Mesenchymal stem cell (in vitro differentiated cells and primary cell): ENCODE measurements around the gene TMEM45A.
"Not testable (repeated sequence)": the region's sequence is repeated elsewhere in the genome, so short reads cannot be mapped to it uniquely, and the experiment has no call there.

Experiments
- DNase-seq: peaks from one replicate; pipeline ENCODE4 v3.0.0-alpha.2; 2013
- H2AFZ ChIP-seq: one replicate; pipeline ENCODE4 v1.6.1; 2013; ENCODE audit warnings: low read depth, mild to moderate bottlenecking, control low read depth, inconsistent platforms, low read length, moderate library complexity
- H2AK5ac ChIP-seq: 2 replicates; pipeline ENCODE4 v1.6.1; 2013; ENCODE audit warnings: low read length, moderate library complexity, mild to moderate bottlenecking, inconsistent platforms; ENCODE audit not compliant: severe bottlenecking
- H2BK120ac ChIP-seq: one replicate; pipeline ENCODE4 v1.6.1; 2013; ENCODE audit warnings: low read depth, mild to moderate bottlenecking, inconsistent platforms, low read length, moderate library complexity
- H2BK12ac ChIP-seq, 2 experiments: one replicate each; pipeline ENCODE4 v1.6.1; 2013; ENCODE audit warnings: inconsistent platforms in 2 of 2, low read length in 2 of 2, mild to moderate bottlenecking in 2 of 2, moderate library complexity in 2 of 2, control low read depth in 1 of 2
- H2BK15ac ChIP-seq: one replicate; pipeline ENCODE4 v1.6.1; 2013; ENCODE audit warnings: mild to moderate bottlenecking, low read depth, inconsistent platforms; ENCODE audit not compliant: poor library complexity, severe bottlenecking
- H2BK5ac ChIP-seq: 2 replicates; pipeline ENCODE4 v1.6.1; 2013; ENCODE audit warnings: low read depth, mild to moderate bottlenecking, low read length, control low read depth, inconsistent platforms; ENCODE audit not compliant: poor library complexity, severe bottlenecking
- H3K14ac ChIP-seq, 2 experiments: one replicate each; pipeline ENCODE4 v1.6.1; 2013; ENCODE audit warnings: inconsistent platforms in 2 of 2, low read length in 2 of 2, control low read depth in 1 of 2, mild to moderate bottlenecking in 1 of 2, moderate library complexity in 1 of 2
- H3K18ac ChIP-seq, 2 experiments: one replicate each; pipeline ENCODE4 v1.6.1; 2013; ENCODE audit warnings: inconsistent platforms in 2 of 2, low read length in 2 of 2, control low read depth in 1 of 2, low read depth in 1 of 2, mild to moderate bottlenecking in 1 of 2
- H3K23ac ChIP-seq, 2 experiments: one replicate each; pipeline ENCODE4 v1.6.1; 2013; ENCODE audit warnings: inconsistent platforms in 2 of 2, low read length in 2 of 2, mild to moderate bottlenecking in 2 of 2, moderate library complexity in 2 of 2, control low read depth in 1 of 2
- H3K27ac ChIP-seq: 2 replicates; pipeline ENCODE4 v1.5.1; 2013; ENCODE audit warnings: mild to moderate bottlenecking, moderate library complexity, low read length, control low read depth, inconsistent platforms; ENCODE audit not compliant: poor library complexity, severe bottlenecking
- H3K27me3 ChIP-seq, 2 experiments: 2 replicates each; pipeline versions ENCODE4 v1.6.1 to v1.7.0; 2013; ENCODE audit warnings: low read length in 2 of 2, mild to moderate bottlenecking in 2 of 2, moderate library complexity in 2 of 2, control low read depth in 1 of 2, inconsistent platforms in 1 of 2; ENCODE audit not compliant: control insufficient read depth in 1 of 2, insufficient read depth in 1 of 2
- H3K36me3 ChIP-seq, 2 experiments: 2 replicates each; pipeline versions ENCODE4 v1.6.1 to v1.7.0; 2013; ENCODE audit warnings: low read length in 2 of 2, control low read depth in 1 of 2, inconsistent platforms in 1 of 2, low read depth in 1 of 2, mild to moderate bottlenecking in 1 of 2; ENCODE audit not compliant: insufficient read depth in 2 of 2, control insufficient read depth in 1 of 2
- H3K4ac ChIP-seq, 2 experiments: one replicate each; pipeline ENCODE4 v1.6.1; 2013; ENCODE audit warnings: inconsistent platforms in 2 of 2, low read length in 2 of 2, mild to moderate bottlenecking in 2 of 2, moderate library complexity in 2 of 2, control low read depth in 1 of 2, low read depth in 1 of 2
- H3K4me1 ChIP-seq: 2 replicates; pipeline ENCODE4 v1.6.1; 2013; ENCODE audit warnings: low read depth, low read length, control low read depth; ENCODE audit not compliant: control insufficient read depth, insufficient read depth
- H3K4me2 ChIP-seq: 2 replicates; pipeline ENCODE4 v1.6.1; 2013; ENCODE audit warnings: low read length, mild to moderate bottlenecking, inconsistent platforms; ENCODE audit not compliant: poor library complexity, severe bottlenecking
- H3K4me3 ChIP-seq, 2 experiments: 2 replicates each; pipeline versions ENCODE4 v1.5.1 to v1.7.0; 2013; ENCODE audit warnings: low read length in 2 of 2, mild to moderate bottlenecking in 2 of 2, control low read depth in 1 of 2, low read depth in 1 of 2; ENCODE audit not compliant: insufficient read depth in 1 of 2
- H3K79me1 ChIP-seq: replicated peaks from 2 replicates; pipeline ENCODE4 v1.6.1; 2013; ENCODE audit warnings: mild to moderate bottlenecking, control low read depth, low read length, inconsistent platforms; ENCODE audit not compliant: poor library complexity, severe bottlenecking
- H3K9ac ChIP-seq: 2 replicates; pipeline ENCODE4 v1.7.0; 2013; ENCODE audit warnings: mild to moderate bottlenecking, low read length, moderate library complexity
- H3K9me3 ChIP-seq: 2 replicates; pipeline ENCODE4 v1.7.0; 2013; ENCODE audit warnings: mild to moderate bottlenecking, low read length; ENCODE audit not compliant: control insufficient read depth
- H4K8ac ChIP-seq: one replicate; pipeline ENCODE4 v1.6.1; 2013; ENCODE audit warnings: inconsistent platforms, mild to moderate bottlenecking, low read length, moderate library complexity
- H4K91ac ChIP-seq: one replicate; pipeline ENCODE4 v1.6.1; 2013; ENCODE audit warnings: mild to moderate bottlenecking, low read length, inconsistent platforms
- WGBS: methylation state at CpG from one replicate; pipeline ENCODE4 v1.1.7; 2013; ENCODE audit warnings: mixed read lengths; 5-methylcytosine and 5-hydroxymethylcytosine counted together

The TMEM45A gene

DNA sequence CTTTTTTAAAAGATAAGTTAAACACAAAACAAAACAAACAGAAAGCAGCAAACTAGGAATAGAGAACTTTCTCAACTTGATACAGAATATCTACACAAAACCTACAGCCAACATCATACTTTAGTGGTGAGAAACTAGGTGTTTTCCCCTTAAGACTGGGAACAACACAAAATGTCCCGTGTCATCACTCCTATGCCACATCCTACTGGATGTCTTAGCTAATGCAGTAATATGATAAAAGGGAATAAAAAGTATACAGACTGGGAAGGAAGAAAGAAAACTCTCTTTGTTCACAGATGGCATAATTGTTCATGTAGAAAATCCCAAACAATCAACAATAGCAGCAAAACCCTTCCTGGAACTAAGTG is 45.9 kb downstream of the TMEM45A start:
- H3K9me3 ChIP-seq, result no peaks in the 10 kb centered on the region
- no peaks in the 10 kb centered on the region for H3K27me3 ChIP-seq
- H3K79me1 ChIP-seq, result no peaks in the 10 kb centered on the region
- no peak overlapping the region for H3K4me3 ChIP-seq
- H4K91ac ChIP-seq, result no peak overlapping the region
- H3K23ac ChIP-seq, result no peak overlapping the region
- no peak overlapping the region for H2BK15ac ChIP-seq
- H4K8ac ChIP-seq, result no peak overlapping the region
- H2BK12ac ChIP-seq, result no peak overlapping the region
- no peak overlapping the region for H2BK5ac ChIP-seq
- no CpG with 5 or more reads among the region's 1 CpG for WGBS
- no peak overlapping the region for H3K14ac ChIP-seq
- no peak overlapping the region for H3K4me2 ChIP-seq
- no peak overlapping the region for H3K9ac ChIP-seq
- no peaks in the 10 kb centered on the region for H3K4me1 ChIP-seq
- H2AK5ac ChIP-seq, result no peak overlapping the region
- no peak for DNase-seq
- H2AFZ ChIP-seq, result no peak overlapping the region
- peaks cover 0 to 2% of the 10 kb centered on the region in 2 experiments for H3K36me3 ChIP-seq
- H3K4ac ChIP-seq, result no peak overlapping the region
- no peak overlapping the region for H2BK120ac ChIP-seq
- H3K27ac ChIP-seq, result no peak overlapping the region
- H3K18ac ChIP-seq, result no peak overlapping the region

DNA sequence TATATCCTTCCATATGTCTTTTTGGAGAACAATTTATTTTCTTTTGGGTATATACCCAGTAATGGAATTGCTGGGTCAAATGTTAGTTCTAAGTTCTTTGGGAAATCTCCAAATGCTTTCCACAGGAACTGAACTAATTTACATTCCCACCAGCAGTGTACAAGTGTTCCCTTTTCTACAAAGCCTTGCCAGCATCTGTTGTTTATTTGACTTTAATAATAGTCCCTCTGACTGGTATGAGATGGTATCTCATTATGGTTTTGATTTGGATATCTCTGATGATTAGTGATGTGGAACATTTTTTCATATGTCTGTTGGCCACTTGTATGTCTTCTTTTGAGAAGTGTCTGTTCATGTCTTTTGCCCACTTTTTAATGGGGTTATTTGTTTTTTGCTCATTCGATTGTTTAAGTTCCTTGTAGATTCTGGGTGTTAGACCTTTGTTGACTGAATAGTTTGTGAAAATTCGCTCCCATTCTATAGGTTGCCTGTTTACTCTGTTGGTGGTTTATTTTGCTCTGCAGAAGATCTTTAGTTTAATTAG is 48.4 kb downstream of the TMEM45A start:
- no peak overlapping the region for H4K8ac ChIP-seq
- DNase-seq, result no peak
- H2BK120ac ChIP-seq, result no peak overlapping the region
- no peaks in the 10 kb centered on the region for H3K9me3 ChIP-seq
- no peak overlapping the region for H3K23ac ChIP-seq
- H3K4me3 ChIP-seq, result no peak overlapping the region
- H2BK15ac ChIP-seq, result no peak overlapping the region
- H3K4ac ChIP-seq, result no peak overlapping the region
- no peak overlapping the region for H3K14ac ChIP-seq
- H3K18ac ChIP-seq, result no peak overlapping the region
- H3K79me1 ChIP-seq, result no peaks in the 10 kb centered on the region
- no peak overlapping the region for H3K9ac ChIP-seq
- no peak overlapping the region for H4K91ac ChIP-seq
- H2BK12ac ChIP-seq, result no peak overlapping the region
- H3K36me3 ChIP-seq, result no peaks in the 10 kb centered on the region
- WGBS, result 100% methylated on average over 2 of the region's 2 CpGs
- no peak overlapping the region for H2AK5ac ChIP-seq
- H3K27ac ChIP-seq, result no peak overlapping the region
- H3K4me2 ChIP-seq, result no peak overlapping the region
- no peaks in the 10 kb centered on the region for H3K27me3 ChIP-seq
- H2BK5ac ChIP-seq, result no peak overlapping the region
- H2AFZ ChIP-seq, result no peak overlapping the region
- no peaks in the 10 kb centered on the region for H3K4me1 ChIP-seq

DNA sequence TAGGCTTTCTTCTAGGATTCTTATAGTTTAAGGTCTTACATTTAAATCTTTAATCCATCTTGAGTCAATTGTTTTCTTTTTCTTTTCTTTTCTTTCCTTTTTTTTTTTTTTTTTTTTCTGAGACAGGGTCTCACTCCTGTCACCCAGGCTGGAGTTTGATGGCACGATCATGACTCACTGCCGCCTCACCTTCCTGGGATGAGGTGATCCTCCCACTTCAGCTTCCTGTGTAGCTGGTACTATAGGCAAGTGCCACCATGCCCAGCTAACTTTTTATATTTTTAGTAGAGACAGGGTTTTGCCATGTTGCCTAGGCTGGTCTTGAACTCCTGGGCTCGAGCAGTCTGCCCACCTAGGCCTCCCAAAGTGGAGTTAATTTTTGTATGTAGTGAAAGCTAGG is 49.0 kb downstream of the TMEM45A start:
- H3K27ac ChIP-seq, H3K9ac ChIP-seq, DNase-seq, H3K14ac ChIP-seq, H3K4me1 ChIP-seq, H2BK5ac ChIP-seq, H4K91ac ChIP-seq, H3K79me1 ChIP-seq, H2BK15ac ChIP-seq, H3K23ac ChIP-seq, H3K18ac ChIP-seq, H3K36me3 ChIP-seq, H2AFZ ChIP-seq, H3K4ac ChIP-seq, H4K8ac ChIP-seq, H3K9me3 ChIP-seq, H2AK5ac ChIP-seq, H2BK120ac ChIP-seq, H3K27me3 ChIP-seq, H2BK12ac ChIP-seq, H3K4me3 ChIP-seq, H3K4me2 ChIP-seq: not testable (repeated sequence)
- WGBS, result 79% methylated on average over 1 of the region's 3 CpGs

DNA sequence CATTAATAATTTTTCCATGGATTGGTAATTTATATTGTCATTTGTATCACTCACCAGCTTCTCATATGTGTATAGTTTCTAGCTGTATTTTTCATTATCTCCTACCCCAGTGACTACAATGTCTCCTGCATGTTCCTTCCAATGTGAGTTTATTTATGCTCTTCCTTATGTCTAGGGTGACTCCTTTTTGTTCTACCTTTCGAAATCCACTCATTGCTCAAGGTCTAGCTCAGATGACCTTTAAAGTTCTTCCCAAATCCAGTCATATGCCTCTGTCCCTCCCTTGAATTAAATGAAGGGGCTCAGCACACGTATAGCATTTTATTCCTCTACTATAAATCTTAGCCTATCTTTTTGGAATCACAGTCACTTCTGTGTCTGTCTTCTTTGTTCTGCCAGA is 53.0 kb downstream of the TMEM45A start:
- no peaks in the 10 kb centered on the region for H3K9me3 ChIP-seq
- H2BK12ac ChIP-seq, result no peak overlapping the region
- H3K4ac ChIP-seq, result no peak overlapping the region
- H3K4me3 ChIP-seq, result no peak overlapping the region
- no peak overlapping the region for H4K8ac ChIP-seq
- H3K4me2 ChIP-seq, result no peak overlapping the region
- no peak overlapping the region for H2AK5ac ChIP-seq
- H3K79me1 ChIP-seq, result no peaks in the 10 kb centered on the region
- no peak overlapping the region for H2BK120ac ChIP-seq
- H3K9ac ChIP-seq, result no peak overlapping the region
- no peaks in the 10 kb centered on the region for H3K27me3 ChIP-seq
- H3K14ac ChIP-seq, result no peak overlapping the region
- H3K4me1 ChIP-seq, result no peaks in the 10 kb centered on the region
- no peak overlapping the region for H2BK15ac ChIP-seq
- H3K36me3 ChIP-seq, result no peaks in the 10 kb centered on the region
- H3K18ac ChIP-seq, result no peak overlapping the region
- H3K23ac ChIP-seq, result no peak overlapping the region
- H2AFZ ChIP-seq, result no peak overlapping the region
- 78% methylated on average over 2 of the region's 2 CpGs for WGBS
- H3K27ac ChIP-seq, result no peak overlapping the region
- no peak overlapping the region for H4K91ac ChIP-seq
- no peak for DNase-seq
- H2BK5ac ChIP-seq, result no peak overlapping the region
